HG02973 (cell line): ENCODE data around the gene SERHL2.
"Not testable (repeated sequence)": the region's sequence is repeated elsewhere in the genome, so short reads cannot be mapped to it uniquely, and the experiment has no call there.

Experiments
- ATAC-seq: cut with Tn5 transposase; IDR thresholded peaks from one replicate; pipeline ENCODE4 v1.9.1; 2021; ENCODE audit warnings: moderate library complexity; ENCODE audit not compliant: unreplicated experiment

Gene SERHL2

DNA sequence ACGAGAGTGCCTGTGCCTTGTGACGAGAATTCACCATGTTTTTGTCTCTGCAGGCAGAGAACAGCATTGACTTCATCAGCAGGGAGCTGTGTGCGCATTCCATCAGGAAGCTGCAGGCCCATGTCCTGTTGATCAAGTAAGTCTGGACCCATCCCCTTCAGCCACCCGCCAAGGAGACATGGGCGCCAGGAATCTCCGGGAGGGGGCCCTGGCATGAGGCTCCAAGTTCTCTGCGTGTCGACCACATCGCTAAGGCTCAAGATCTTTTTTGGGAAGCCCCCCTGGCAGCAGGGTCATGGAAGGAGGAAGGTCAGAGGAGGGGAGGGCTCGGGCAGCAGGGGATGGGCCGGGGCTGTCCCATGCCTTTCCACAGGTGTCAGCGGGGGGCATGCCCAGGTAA lies 17.3 kb downstream of the SERHL2 start:
- not testable (repeated sequence) for ATAC-seq

DNA sequence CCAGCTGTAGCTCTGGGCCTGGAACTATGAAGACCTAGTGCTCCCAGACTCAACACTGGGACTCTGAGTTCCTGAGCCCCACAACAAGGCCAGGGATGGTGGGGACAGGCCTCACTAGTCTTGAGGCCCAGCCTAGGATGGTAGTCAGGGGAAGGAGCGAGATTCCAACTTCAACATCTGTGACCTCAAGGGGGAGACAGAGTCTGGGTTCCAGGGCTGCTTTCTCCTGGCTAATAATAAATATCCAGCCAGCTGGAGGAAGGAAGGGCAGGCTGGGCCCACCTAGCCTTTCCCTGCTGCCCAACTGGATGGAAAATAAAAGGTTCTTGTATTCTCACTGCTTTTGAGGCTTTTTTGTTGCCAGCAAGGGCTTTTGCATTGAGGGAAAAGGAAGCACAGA lies 20.3 kb downstream of the SERHL2 start:
- ATAC-seq = not testable (repeated sequence)

GRCh38 chr22:42574468-42574867 lies 20.7 kb downstream of the SERHL2 start:
- not testable (repeated sequence) for ATAC-seq

GRCh38 chr22:42575996-42576574 lies 22.3 kb downstream of the SERHL2 start:
- not testable (repeated sequence) for ATAC-seq

DNA sequence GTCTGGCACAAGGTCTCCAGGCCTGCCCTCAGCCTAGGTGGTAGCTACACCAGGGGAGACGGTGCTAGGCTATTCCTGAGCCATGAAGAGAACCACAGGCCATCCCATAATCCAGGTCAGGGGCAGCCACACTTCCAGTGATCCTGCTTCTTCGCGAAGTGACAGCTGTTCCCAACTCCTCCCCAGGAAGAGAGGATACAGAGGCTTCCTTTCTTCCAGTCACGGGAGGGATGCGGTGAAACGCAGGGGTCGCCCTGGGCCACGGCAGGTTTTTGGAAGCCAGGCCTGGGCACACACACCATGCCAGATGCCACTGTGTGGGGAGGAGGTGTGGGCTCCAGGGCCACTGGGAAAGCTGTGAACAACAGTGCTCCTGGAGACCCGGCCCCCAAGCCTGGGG lies 23.4 kb downstream of the SERHL2 start:
- not testable (repeated sequence) for ATAC-seq

- no peak for ATAC-seq
Observed at GRCh38 chr22:42577623-42578240, 24.0 kb downstream of the SERHL2 start.

DNA sequence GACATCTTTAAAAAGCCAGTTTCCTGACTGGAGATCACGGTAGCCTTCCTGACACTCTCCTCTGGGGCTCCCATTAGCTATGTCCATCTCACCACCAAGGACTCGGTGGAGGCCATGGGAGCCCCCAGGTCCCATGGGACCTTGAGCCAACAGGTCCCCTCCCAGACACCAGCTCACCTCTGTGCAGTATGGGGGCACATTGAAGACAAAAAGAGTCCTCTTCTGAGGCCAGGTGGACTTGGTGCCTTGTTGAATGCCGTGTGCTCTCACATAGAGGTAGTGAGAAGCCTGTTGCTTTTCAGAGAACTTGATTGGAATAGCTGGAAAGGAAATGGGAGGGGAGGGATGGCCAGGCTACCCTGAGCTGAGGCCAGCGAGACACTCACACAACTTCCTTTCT lies 26.3 kb downstream of the SERHL2 start:
- not testable (repeated sequence) for ATAC-seq

GRCh38 chr22:42581194-42581761 lies 27.5 kb downstream of the SERHL2 start:
- not testable (repeated sequence) for ATAC-seq

DNA sequence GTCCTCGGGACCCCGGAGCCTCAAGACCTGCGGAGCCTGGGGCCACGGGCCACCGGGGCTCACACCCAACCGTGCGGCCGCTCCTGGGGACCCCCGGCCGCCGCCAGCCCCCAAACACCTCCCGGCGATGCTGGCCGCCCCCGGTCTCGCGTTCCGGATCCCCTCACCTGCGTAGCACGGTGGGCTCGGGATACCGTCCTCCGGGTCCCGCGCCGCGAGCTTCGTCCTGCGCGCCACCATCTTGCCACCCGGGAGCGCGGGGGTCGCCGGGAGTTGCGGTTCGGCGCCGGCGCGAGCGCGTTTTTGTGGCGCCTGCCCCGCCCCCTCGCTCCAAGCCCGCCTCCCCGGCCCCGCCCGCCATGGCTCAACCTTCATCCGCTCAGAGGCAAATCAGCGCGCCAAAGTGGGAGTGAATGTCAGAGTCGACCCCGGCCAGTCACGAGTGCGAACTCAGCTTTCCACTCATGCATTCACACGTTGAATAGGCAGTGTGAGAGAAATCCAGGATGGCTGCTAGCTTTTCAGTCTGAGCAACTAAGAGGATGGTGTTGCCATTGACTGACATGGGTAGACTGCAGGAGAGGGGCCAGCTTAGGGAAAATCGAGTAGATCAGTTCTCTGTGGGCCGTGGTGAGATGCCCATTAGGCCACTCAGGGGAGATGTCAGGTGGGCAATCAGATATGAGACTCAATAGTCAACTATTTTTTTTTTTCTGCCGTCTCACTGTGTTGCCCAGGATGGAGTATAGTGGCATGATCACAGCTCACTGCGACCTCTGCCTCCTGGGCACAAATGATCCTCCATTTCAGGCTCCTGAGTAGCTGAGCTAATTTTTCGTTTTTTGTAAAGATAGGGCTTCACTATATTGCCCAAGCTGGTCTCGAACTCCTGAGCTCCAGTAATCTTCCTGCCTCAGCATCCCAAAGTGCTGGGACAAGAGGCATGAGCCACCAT lies 28.3 kb downstream of the SERHL2 start:
- ATAC-seq = no peak

DNA sequence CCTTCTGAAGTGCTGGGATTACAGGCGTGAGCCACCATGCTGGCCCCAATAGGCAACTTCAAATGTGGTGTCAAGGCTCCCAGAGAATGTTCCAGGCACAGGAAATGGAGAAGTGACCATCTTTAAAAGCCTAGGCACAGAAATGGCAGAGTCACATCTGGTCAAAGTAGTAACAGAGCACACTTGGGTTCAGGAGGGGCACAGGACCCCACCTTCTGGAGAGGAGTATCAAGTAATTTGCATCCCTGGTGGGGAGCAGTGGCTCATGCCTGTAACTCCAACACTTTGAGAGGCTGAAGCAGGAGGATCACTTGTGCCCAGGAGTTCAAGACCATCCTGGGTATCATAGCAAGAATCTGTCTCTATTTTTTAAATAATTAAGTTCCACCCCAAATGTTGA lies 29.2 kb downstream of the SERHL2 start:
- no peak for ATAC-seq

GRCh38 chr22:42584364-42584940 lies 30.7 kb downstream of the SERHL2 start:
- no peak for ATAC-seq

DNA sequence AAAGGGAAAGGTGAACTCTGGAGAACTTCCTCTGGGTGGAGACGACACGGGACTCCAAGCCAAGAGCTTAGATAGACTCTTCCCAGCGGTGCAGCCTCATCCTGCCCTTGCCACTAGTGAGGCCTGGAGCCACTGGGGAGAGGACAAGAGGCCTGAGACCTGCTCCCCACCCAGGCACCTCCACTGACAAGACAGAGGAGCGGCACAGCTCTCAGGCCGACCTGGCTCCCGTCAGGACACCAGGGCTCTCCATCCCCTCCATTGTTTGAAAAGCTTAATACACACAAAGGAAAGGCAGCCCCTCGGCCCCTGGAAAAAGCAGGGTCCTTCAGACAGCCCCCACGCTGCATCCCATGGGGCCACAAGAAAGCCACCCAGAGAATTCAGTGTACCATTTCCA lies 31.3 kb downstream of the SERHL2 start:
- no peak for ATAC-seq

- ATAC-seq = no peak
Observed at GRCh38 chr22:42586381-42586780, 32.6 kb downstream of the SERHL2 start.

GRCh38 chr22:42587588-42588175 lies 33.9 kb downstream of the SERHL2 start:
- ATAC-seq = no peak

- no peak for ATAC-seq
Observed at GRCh38 chr22:42591987-42592386, 38.2 kb downstream of the SERHL2 start.

- ATAC-seq = no peak
Observed at GRCh38 chr22:42595434-42595833, 41.7 kb downstream of the SERHL2 start.

- no peak for ATAC-seq
Observed at GRCh38 chr22:42596336-42596735, 42.6 kb downstream of the SERHL2 start.

DNA sequence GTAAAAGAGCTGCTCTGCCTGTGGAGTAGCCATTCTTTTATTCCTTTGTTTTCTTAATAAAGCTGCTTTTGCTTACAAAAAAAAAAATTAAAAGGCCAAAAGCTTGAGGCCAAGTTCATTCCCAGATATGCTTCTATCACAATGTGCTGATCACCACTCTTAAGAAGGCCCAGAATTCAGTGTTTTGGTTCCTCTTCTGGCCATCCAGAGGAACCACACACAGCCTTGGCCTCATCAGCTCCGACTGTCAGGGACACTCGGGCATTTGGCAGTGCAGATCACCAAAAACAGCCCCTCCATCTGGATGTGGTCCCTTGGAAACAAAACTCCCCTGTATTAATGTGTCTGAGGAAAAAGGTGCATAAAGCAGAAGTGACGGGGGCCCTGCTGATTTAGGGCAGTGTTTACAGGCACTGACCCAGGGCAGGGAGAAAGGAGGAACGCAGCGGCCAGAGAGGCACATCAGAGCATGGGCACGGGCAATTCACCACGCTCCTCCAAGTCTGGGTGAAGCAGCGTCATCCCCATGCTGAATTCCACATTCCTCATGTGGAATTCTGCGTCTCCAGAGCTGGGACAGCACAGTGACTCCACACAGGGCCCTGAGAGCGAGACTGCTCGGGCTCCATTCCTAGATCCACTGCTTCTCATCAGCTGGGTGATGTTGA lies 43.2 kb downstream of the SERHL2 start:
- no peak for ATAC-seq

- no peak for ATAC-seq
Observed at GRCh38 chr22:42601879-42602465, 48.2 kb downstream of the SERHL2 start.

GRCh38 chr22:42602470-42602869 lies 48.7 kb downstream of the SERHL2 start:
- no peak for ATAC-seq
